Natural killer cell (primary cell): Measurements from ENCODE around the gene MAST4. TPM values are rescaled to one million over a fixed set of nuclear protein-coding genes. Genes with fewer than 3 reads are reported as not detected.

ENCODE experiments used
- ATAC-seq, 3 donors: fragments of 150-1000 bp in 2 of 3; fragments of 200-7000 bp in 1 of 3; cut with Tn5 transposase; 1 replicate in 1 of 3; 2 replicates in 2 of 3; pipeline ENCODE4 v1.10.0; 2021; ENCODE audit warnings: mild to moderate bottlenecking in 2 of 3, moderate library complexity in 2 of 3
- DNase-seq, 2 donors: peaks; one replicate each; pipeline versions ENCODE4 v3.0.0 to v3.0.0-alpha.2; 2013 to 2021; ENCODE audit warnings: mixed read lengths in 1 of 2
- H3K27ac ChIP-seq: one replicate; pipeline ENCODE4 v1.5.1; 2013; ENCODE audit warnings: mild to moderate bottlenecking, low read length
- H3K27me3 ChIP-seq: one replicate; pipeline ENCODE4 v1.6.1; 2013; ENCODE audit warnings: low read length; ENCODE audit not compliant: control insufficient read depth, insufficient read depth
- H3K36me3 ChIP-seq: one replicate; pipeline ENCODE4 v1.6.1; 2013; ENCODE audit warnings: low read length; ENCODE audit not compliant: control insufficient read depth, insufficient read depth
- H3K4me1 ChIP-seq: one replicate; pipeline ENCODE4 v1.6.1; 2013; ENCODE audit warnings: low read length; ENCODE audit not compliant: control insufficient read depth, insufficient read depth
- H3K4me3 ChIP-seq: one replicate; pipeline ENCODE4 v1.5.1; 2013; ENCODE audit warnings: low read length
- H3K9me3 ChIP-seq: one replicate; pipeline ENCODE4 v1.6.1; 2013; ENCODE audit warnings: low read length; ENCODE audit not compliant: control insufficient read depth, insufficient read depth
- H3K27ac Mint-ChIP-seq, 2 donors: one replicate each; pipeline ENCODE4 v1.8.0; 2022; ENCODE audit warnings: mild to moderate bottlenecking in 2 of 2, mixed read lengths in 2 of 2, moderate library complexity in 1 of 2
- H3K27me3 Mint-ChIP-seq, 2 donors: one replicate each; pipeline ENCODE4 v1.8.0; 2022; ENCODE audit warnings: low read depth in 2 of 2, mixed read lengths in 2 of 2
- H3K36me3 Mint-ChIP-seq: one replicate; pipeline ENCODE4 v1.8.0; 2022; ENCODE audit warnings: mixed read lengths
- H3K4me1 Mint-ChIP-seq, 2 donors: one replicate each; pipeline ENCODE4 v1.8.0; 2022; ENCODE audit warnings: mixed read lengths in 2 of 2
- H3K4me3 Mint-ChIP-seq: one replicate; pipeline ENCODE4 v1.8.0; 2022; ENCODE audit warnings: mild to moderate bottlenecking, moderate library complexity, mixed read lengths
- H3K9me3 Mint-ChIP-seq, 2 donors: one replicate each; pipeline ENCODE4 v1.8.0; 2022; ENCODE audit warnings: mixed read lengths in 2 of 2
- WGBS: methylation state at CpG from one replicate; pipeline ENCODE4 v1.1.7; 2013; ENCODE audit warnings: missing lambda C conversion rate; ENCODE audit not compliant: insufficient coverage; 5-methylcytosine and 5-hydroxymethylcytosine counted together
- intact Hi-C: fragments of 100-400 bp; cut with micrococcal nuclease; formaldehyde crosslinking; loops from one replicate; pipeline ENCODE4 v1.14.2; 2022
- total RNA-seq, 4 donors: library from RNA; stranded (reverse); fragments of 120-200 nt in 1 of 4; gene quantifications; one replicate each; pipeline versions ENCODE4 v1.2.3 to v1.2.4, GENCODE V29; 2013 to 2022
- TF ChIP-seq, protein P1 (sequence below): fragments of 200-600 bp; IDR thresholded peaks from one replicate; pipeline ENCODE4 v1.8.0; 2022; ENCODE audit warnings: antibody characterized with exemption

MAST4 gene
- total RNA-seq, 3 donors from 2014 or later (not counting 1 experiment from before 2014, with no cell fraction given): 6.5 to 14.1 (median 12.7) TPM

DNA sequence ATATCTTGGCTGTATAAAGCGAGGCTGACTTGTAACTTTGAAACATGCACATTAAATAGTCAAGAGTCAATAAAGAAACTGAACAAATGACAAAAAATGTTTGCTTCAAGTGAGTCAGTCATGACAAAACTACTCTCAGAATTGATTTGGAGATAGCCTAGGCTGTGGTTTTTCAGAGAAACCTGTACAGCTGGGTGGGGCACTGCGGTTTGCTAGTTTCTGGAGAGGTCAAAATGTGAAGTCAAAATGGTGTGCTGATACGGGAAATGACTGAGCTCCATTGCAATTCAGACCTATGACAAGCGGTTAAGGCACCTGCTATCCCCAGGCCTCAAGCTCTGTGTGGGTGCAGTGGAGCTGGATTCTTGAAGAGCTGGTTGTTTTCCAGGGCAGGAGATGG lies 610.7 kb downstream of the MAST4 start:
- ATAC-seq (peak; percentile 66 to 82 (median 77)), DNase-seq (peak in 1 of 2 donors; percentile 90)
- WGBS: 1% methylated on average over 4 of the region's 4 CpGs
- peaks cover 44% of the 10 kb centered on the region in 2 donors for H3K4me1 Mint-ChIP-seq
- peaks cover 53% of the 10 kb centered on the region for H3K4me1 ChIP-seq
- TF ChIP-seq, protein P1, sequence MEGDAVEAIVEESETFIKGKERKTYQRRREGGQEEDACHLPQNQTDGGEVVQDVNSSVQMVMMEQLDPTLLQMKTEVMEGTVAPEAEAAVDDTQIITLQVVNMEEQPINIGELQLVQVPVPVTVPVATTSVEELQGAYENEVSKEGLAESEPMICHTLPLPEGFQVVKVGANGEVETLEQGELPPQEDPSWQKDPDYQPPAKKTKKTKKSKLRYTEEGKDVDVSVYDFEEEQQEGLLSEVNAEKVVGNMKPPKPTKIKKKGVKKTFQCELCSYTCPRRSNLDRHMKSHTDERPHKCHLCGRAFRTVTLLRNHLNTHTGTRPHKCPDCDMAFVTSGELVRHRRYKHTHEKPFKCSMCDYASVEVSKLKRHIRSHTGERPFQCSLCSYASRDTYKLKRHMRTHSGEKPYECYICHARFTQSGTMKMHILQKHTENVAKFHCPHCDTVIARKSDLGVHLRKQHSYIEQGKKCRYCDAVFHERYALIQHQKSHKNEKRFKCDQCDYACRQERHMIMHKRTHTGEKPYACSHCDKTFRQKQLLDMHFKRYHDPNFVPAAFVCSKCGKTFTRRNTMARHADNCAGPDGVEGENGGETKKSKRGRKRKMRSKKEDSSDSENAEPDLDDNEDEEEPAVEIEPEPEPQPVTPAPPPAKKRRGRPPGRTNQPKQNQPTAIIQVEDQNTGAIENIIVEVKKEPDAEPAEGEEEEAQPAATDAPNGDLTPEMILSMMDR: no peak
- peak overlapping the region; percentile 77 for H3K27ac ChIP-seq
- peak overlapping the region; percentile 74 for H3K4me3 Mint-ChIP-seq
- H3K27me3 Mint-ChIP-seq: no peaks in the 10 kb centered on the region
- peak overlapping the region; percentile 84 to 88 for H3K27ac Mint-ChIP-seq
- intact Hi-C loops: loop anchor here (5.0 kb wide), 1 partner anchor 900 kb away; no protein-coding TSS in a partner anchor
- no peak overlapping the region for H3K4me3 ChIP-seq
- H3K9me3 Mint-ChIP-seq: no peaks in the 10 kb centered on the region
- no peaks in the 10 kb centered on the region for H3K27me3 ChIP-seq
- no peaks in the 10 kb centered on the region for H3K36me3 Mint-ChIP-seq
- no peaks in the 10 kb centered on the region for H3K36me3 ChIP-seq
- no peaks in the 10 kb centered on the region for H3K9me3 ChIP-seq

DNA sequence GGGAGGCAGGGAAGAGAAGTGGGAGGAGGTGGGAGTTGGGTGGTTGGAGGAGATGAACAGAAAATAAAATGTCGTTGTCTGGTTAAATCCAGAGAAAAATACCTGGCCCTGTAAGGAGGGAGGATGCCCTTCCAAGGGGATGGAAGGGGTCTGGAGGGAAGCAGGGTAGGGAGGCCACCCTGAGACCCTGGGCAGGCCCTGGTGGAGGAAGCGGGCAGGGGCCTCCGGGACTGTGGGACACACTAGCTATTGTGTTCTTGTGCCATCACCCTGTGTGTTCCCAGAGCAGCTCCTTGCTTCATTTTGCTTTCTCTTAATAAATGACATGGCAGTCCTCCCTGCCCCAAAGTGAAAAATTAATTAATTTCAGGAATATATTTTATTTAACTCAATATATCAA lies 612.2 kb downstream of the MAST4 start:
- Mint-ChIP-seq H3K36me3 (no peaks in the 10 kb centered on the region), H3K9me3 (no peaks in the 10 kb centered on the region), H3K4me3 (no peak overlapping the region), H3K27ac (peak overlapping the region; percentile 84 to 88), H3K4me1 (peaks cover 44% of the 10 kb centered on the region in 2 donors), H3K27me3 (no peaks in the 10 kb centered on the region)
- H3K36me3 ChIP-seq: no peaks in the 10 kb centered on the region
- H3K27ac ChIP-seq: no peak overlapping the region
- peaks cover 46% of the 10 kb centered on the region for H3K4me1 ChIP-seq
- DNase-seq (no peak), ATAC-seq (no peak)
- no peaks in the 10 kb centered on the region for H3K9me3 ChIP-seq
- intact Hi-C loops: loop anchor here (2.0 to 5.0 kb wide), 3 partner anchors 42 to 901 kb away; no protein-coding TSS in a partner anchor
- WGBS: 95% methylated on average over 3 of the region's 3 CpGs
- no peak overlapping the region for H3K4me3 ChIP-seq
- TF ChIP-seq, protein P1: no peak
- no peaks in the 10 kb centered on the region for H3K27me3 ChIP-seq

DNA sequence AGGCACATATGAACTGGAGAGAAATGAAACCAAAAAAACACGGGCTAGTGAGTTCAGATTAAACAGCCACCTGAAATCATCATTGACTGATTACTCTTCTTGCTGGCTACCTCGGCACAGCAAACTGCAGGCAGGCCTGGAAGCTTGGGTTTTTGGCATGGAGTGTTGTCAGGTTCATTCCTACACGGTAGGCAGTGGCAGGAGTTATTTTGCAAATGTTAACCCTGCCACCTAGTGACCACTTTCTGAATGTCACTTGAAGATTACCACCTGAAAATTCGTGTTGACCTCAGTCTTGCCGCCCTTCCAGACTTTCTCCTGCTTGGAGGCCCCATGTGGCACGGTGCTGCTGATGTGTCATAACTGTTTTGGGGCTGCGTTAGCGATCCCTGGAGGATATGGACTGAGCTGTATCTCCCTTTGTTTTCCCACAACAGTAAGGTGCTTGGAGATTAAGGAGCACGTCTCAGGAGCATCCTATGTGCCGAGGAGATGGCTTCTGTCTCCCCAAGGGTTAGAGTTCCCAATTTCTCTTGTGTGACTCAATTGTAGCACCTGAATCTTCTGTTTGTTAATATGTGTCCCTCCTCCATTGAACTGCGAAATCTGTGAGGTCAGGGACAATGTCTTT lies 613.1 kb downstream of the MAST4 start:
- Mint-ChIP-seq H3K9me3 (no peaks in the 10 kb centered on the region), H3K4me3 (no peak overlapping the region), H3K27me3 (no peaks in the 10 kb centered on the region), H3K4me1 (peaks cover 45 to 47% of the 10 kb centered on the region in 2 donors), H3K36me3 (no peaks in the 10 kb centered on the region), H3K27ac (peak overlapping the region; percentile 3 to 74)
- ATAC-seq: peak; percentile 77 to 84 (median 83)
- H3K27ac ChIP-seq: no peak overlapping the region
- intact Hi-C loops: loop anchor here (1.0 to 5.0 kb wide), 4 partner anchors 42 to 902 kb away; no protein-coding TSS in a partner anchor
- H3K9me3 ChIP-seq: no peaks in the 10 kb centered on the region
- peak in 1 of 2 donors; percentile 88 for DNase-seq
- no peaks in the 10 kb centered on the region for H3K27me3 ChIP-seq
- TF ChIP-seq, protein P1: peak; percentile 82
- H3K4me3 ChIP-seq: no peak overlapping the region
- 30% methylated on average over 11 of the region's 11 CpGs for WGBS
- H3K4me1 ChIP-seq: peaks cover 38% of the 10 kb centered on the region
- H3K36me3 ChIP-seq: no peaks in the 10 kb centered on the region
